DMS79 treated with DMSO at 0.1 percent for 48 hours (cell line): ENCODE data around the gene PARL.
"Not testable (repeated sequence)": the region's sequence is repeated elsewhere in the genome, so short reads cannot be mapped to it uniquely, and the experiment has no call there.

Experiments
- DNase-seq: peaks from one replicate; lab custom pipeline; 2025; lab: John Stamatoyannopoulos, UW

The PARL gene

GRCh38 chr3:183790700-183791099 is 94.0 kb downstream of the PARL start:
- no peak for DNase-seq

- DNase-seq, result no peak
These were observed 94.9 kb downstream of the PARL start for GRCh38 chr3:183789826-183790225.

GRCh38 chr3:183784503-183784902 is 100.2 kb downstream of the PARL start:
- DNase-seq, result not testable (repeated sequence)

GRCh38 chr3:183782576-183783276 is 102.0 kb downstream of the PARL start:
- no peak for DNase-seq

- no peak for DNase-seq
These were observed 103.4 kb downstream of the PARL start for GRCh38 chr3:183781246-183781645.

- DNase-seq, result no peak
These were observed 104.7 kb downstream of the PARL start for GRCh38 chr3:183779896-183780465.
